H1 (cell line): ENCODE measurements around the gene LYRM4. TPM values are rescaled to one million over a fixed set of nuclear protein-coding genes. Genes with fewer than 3 reads are reported as not detected.

ENCODE experiments used
- CTCF ChIA-PET: fragments of 300-600 bp; sonication (Branson Sonifier 250); formaldehyde crosslinking; loops from one replicate; lab custom pipeline; 2021; ENCODE audit not compliant: partially characterized antibody; lab: Charles Lee
- POLR2A ChIA-PET: fragments of 300-600 bp; sonication (Branson Sonifier 250); formaldehyde crosslinking; loops from one replicate; lab custom pipeline; 2021; ENCODE audit warnings: inconsistent platforms; ENCODE audit not compliant: partially characterized antibody; lab: Charles Lee
- DNase-seq, 2 experiments: peaks; one replicate each; pipeline versions ENCODE4 v3.0.0 to v3.0.0-alpha.2; 2010 to 2022; ENCODE audit warnings: low spot score in 2 of 2, low read depth in 1 of 2, mixed read lengths in 1 of 2
- FAIRE-seq: peaks from 2 replicates; lab custom pipeline; 2011; peaks lifted over from hg19 to GRCh38; lab: Jason Lieb, UNC
- H2AFZ ChIP-seq: 2 replicates; pipeline ENCODE4 v1.8.1; 2012; ENCODE audit warnings: low read length, inconsistent platforms
- H2AK5ac ChIP-seq: 2 replicates; pipeline ENCODE4 v1.6.1; 2013; ENCODE audit warnings: low read depth, low read length
- H2BK120ac ChIP-seq: replicated peaks from 2 replicates; pipeline ENCODE3; 2013; ENCODE audit warnings: low read depth, low read length, inconsistent platforms
- H2BK12ac ChIP-seq: 2 replicates; pipeline ENCODE4 v1.6.1; 2013; ENCODE audit warnings: low read depth, low read length
- H2BK15ac ChIP-seq: 2 replicates; pipeline ENCODE4 v1.6.1; 2013; ENCODE audit warnings: low read length
- H2BK20ac ChIP-seq: 2 replicates; pipeline ENCODE4 v1.6.1; 2013; ENCODE audit warnings: low read length
- H2BK5ac ChIP-seq: 2 replicates; pipeline ENCODE4 v1.6.1; 2013; ENCODE audit warnings: low read depth, low read length
- H3K14ac ChIP-seq: 2 replicates; pipeline ENCODE4 v1.6.1; 2013; ENCODE audit warnings: inconsistent platforms; ENCODE audit not compliant: insufficient read length
- H3K18ac ChIP-seq: 2 replicates; pipeline ENCODE4 v1.6.1; 2013; ENCODE audit warnings: low read length; ENCODE audit errors: extremely low read depth
- H3K23ac ChIP-seq: 2 replicates; pipeline ENCODE4 v1.6.1; 2013; ENCODE audit warnings: inconsistent platforms; ENCODE audit not compliant: insufficient read length
- H3K23me2 ChIP-seq: 2 replicates; pipeline ENCODE4 v1.6.1; 2013; ENCODE audit warnings: low read depth, low read length
- H3K27ac ChIP-seq: 2 replicates; pipeline ENCODE4 v1.6.1; 2011; ENCODE audit warnings: low read depth, low read length, inconsistent platforms
- H3K27me3 ChIP-seq, 4 experiments: replicated peaks in 1 of 4; 1 replicate in 1 of 4; 2 replicates in 3 of 4; pipeline versions ENCODE4 v1.6.1 to v1.8.1; 2011 to 2013; ENCODE audit warnings: low read length in 3 of 4, mild to moderate bottlenecking in 3 of 4, inconsistent platforms in 2 of 4, mixed read lengths in 2 of 4, moderate library complexity in 1 of 4; ENCODE audit not compliant: control insufficient read depth in 3 of 4, insufficient read depth in 3 of 4; ENCODE audit errors: extremely low read depth in 1 of 4
- H3K36me3 ChIP-seq, 4 experiments: 2 replicates each; pipeline versions ENCODE4 v1.6.1 to v1.8.1; 2011 to 2013; ENCODE audit warnings: mild to moderate bottlenecking in 4 of 4, low read length in 3 of 4, moderate library complexity in 2 of 4, control low read depth in 1 of 4, inconsistent platforms in 1 of 4; ENCODE audit not compliant: insufficient read depth in 4 of 4, control insufficient read depth in 2 of 4
- H3K4ac ChIP-seq: replicated peaks from 2 replicates; pipeline ENCODE3; 2013; ENCODE audit warnings: low read length, low read depth, mixed read lengths, inconsistent platforms; ENCODE audit not compliant: insufficient read length
- H3K4me1 ChIP-seq, 4 experiments: replicated peaks in 1 of 4; 1 replicate in 1 of 4; 2 replicates in 3 of 4; pipeline versions ENCODE4 v1.6.1 to v1.8.1; 2011 to 2013; ENCODE audit warnings: low read length in 3 of 4, inconsistent platforms in 2 of 4, mixed read lengths in 1 of 4; ENCODE audit not compliant: insufficient read depth in 4 of 4, control insufficient read depth in 3 of 4
- H3K4me2 ChIP-seq, 2 experiments: 2 replicates each; pipeline versions ENCODE4 v1.6.1 to v1.8.1; 2011 to 2013; ENCODE audit warnings: low read depth in 2 of 2, low read length in 2 of 2, control low read depth in 1 of 2, inconsistent platforms in 1 of 2, mild to moderate bottlenecking in 1 of 2; ENCODE audit not compliant: insufficient read depth in 1 of 2
- H3K4me3 ChIP-seq, 4 experiments: fragments of 200-600, 300-600 bp in 1 of 4; sonication (generic), shearing (Covaris generic), sonication (Bioruptor Twin) in 1 of 4; 2 replicates each; pipeline versions ENCODE4 v1.5.1 to v1.8.1; 2011 to 2016; ENCODE audit warnings: low read length in 4 of 4, low read depth in 3 of 4, control low read depth in 2 of 4, inconsistent platforms in 2 of 4, mild to moderate bottlenecking in 2 of 4, mixed read lengths in 1 of 4, moderate library complexity in 1 of 4; ENCODE audit not compliant: insufficient read depth in 2 of 4; ENCODE audit errors: extremely low read depth in 1 of 4
- H3K56ac ChIP-seq: replicated peaks from 2 replicates; pipeline ENCODE3; 2013; ENCODE audit warnings: low read depth, mild to moderate bottlenecking, mixed read lengths, low read length, inconsistent platforms; ENCODE audit not compliant: insufficient read length
- H3K79me1 ChIP-seq: 2 replicates; pipeline ENCODE4 v1.6.1; 2013; ENCODE audit warnings: low read depth, low read length, control low read depth
- H3K79me2 ChIP-seq, 2 experiments: 2 replicates each; pipeline versions ENCODE4 v1.6.1 to v1.8.1; 2012 to 2013; ENCODE audit warnings: low read length in 2 of 2, mild to moderate bottlenecking in 2 of 2, inconsistent platforms in 1 of 2; ENCODE audit not compliant: insufficient read depth in 2 of 2, control insufficient read depth in 1 of 2
- H3K9ac ChIP-seq, 4 experiments: replicated peaks in 1 of 4; 1 replicate in 1 of 4; 2 replicates in 3 of 4; pipeline versions ENCODE4 v1.6.1 to v1.8.1; 2011 to 2013; ENCODE audit warnings: low read depth in 3 of 4, low read length in 3 of 4, control low read depth in 2 of 4, mild to moderate bottlenecking in 2 of 4, moderate library complexity in 2 of 4, inconsistent platforms in 1 of 4; ENCODE audit errors: extremely low read depth in 1 of 4
- H3K9me3 ChIP-seq, 2 experiments: 2 replicates each; pipeline versions ENCODE4 v1.6.1 to v1.8.1; 2012 to 2013; ENCODE audit warnings: mild to moderate bottlenecking in 2 of 2, moderate library complexity in 2 of 2, control low read depth in 1 of 2, inconsistent platforms in 1 of 2, low read depth in 1 of 2, low read length in 1 of 2, mixed read lengths in 1 of 2; ENCODE audit not compliant: insufficient read depth in 2 of 2
- H4K20me1 ChIP-seq, 2 experiments: replicated peaks in 1 of 2; 2 replicates each; pipeline versions ENCODE3 to v1.8.1; 2011 to 2013; ENCODE audit warnings: inconsistent platforms in 2 of 2, low read length in 2 of 2, mild to moderate bottlenecking in 1 of 2; ENCODE audit not compliant: insufficient read depth in 2 of 2, control insufficient read depth in 1 of 2
- H4K5ac ChIP-seq: 2 replicates; pipeline ENCODE4 v1.6.1; 2013; ENCODE audit warnings: low read length, low read depth, mixed read lengths, inconsistent platforms; ENCODE audit not compliant: insufficient read length
- H4K8ac ChIP-seq: 2 replicates; pipeline ENCODE4 v1.8.0; 2013; ENCODE audit warnings: mild to moderate bottlenecking, moderate library complexity, low read length, inconsistent platforms; ENCODE audit not compliant: insufficient read depth; ENCODE audit errors: extremely low read depth
- H4K91ac ChIP-seq: replicated peaks from 2 replicates; pipeline ENCODE3; 2013; ENCODE audit warnings: low read length, mixed read lengths, inconsistent platforms; ENCODE audit not compliant: insufficient read length
- SUZ12 ChIP-seq: fragments of 200-600 bp; sonication (generic); IDR thresholded peaks from 2 replicates; pipeline ENCODE4 v1.6.1; 2012; ENCODE audit warnings: mild to moderate bottlenecking, inconsistent platforms, low read length, moderate library complexity, mixed read lengths
- WGBS, 2 experiments: shearing (Covaris generic) in 1 of 2; methylation state at CpG; one replicate each; pipeline versions ENCODE4 v1.1.6 to v1.1.7; 2013 to 2015; ENCODE audit warnings: low lambda C conversion rate in 2 of 2, mixed read lengths in 2 of 2, inconsistent platforms in 1 of 2, low coverage in 1 of 2, missing lambda C conversion rate in 1 of 2; ENCODE audit not compliant: insufficient replicate concordance in 2 of 2, insufficient coverage in 1 of 2, insufficient read length in 1 of 2; ENCODE audit errors: extremely low coverage in 1 of 2, missing lambda C conversion rate in 1 of 2; 5-methylcytosine and 5-hydroxymethylcytosine counted together
- polyA plus RNA-seq, 7 experiments: library from polyadenylated mRNA; depleted of rRNA in 3 of 7; stranded (reverse) in 5 of 7; unstranded in 2 of 7; fragments of >200 nt in 5 of 7; fragments of 200-250 nt in 2 of 7; gene quantifications; 1 replicate in 5 of 7; 2 replicates in 1 of 7; 4 replicates in 1 of 7; pipeline versions ENCODE4 v1.2.1 to v1.2.3, GENCODE V29; 2011 to 2013; ENCODE audit warnings: missing spikeins in 2 of 7, mixed read lengths in 2 of 7
- total RNA-seq: library from RNA; stranded (reverse); fragmentation: NEBNext Ultra II Directional; extraction: Animal tissue kit (Norgen Biotek cat#: 25700); gene quantifications from 2 replicates; pipeline ENCODE4 v1.2.1, GENCODE V29; 2021

LYRM4 gene
- total and polyA plus RNA-seq, 2 of the 8 experiments (the other 6 are each of a cell fraction or from before 2014, with no cell fraction given), result 56.6 to 62.8 TPM

DNA sequence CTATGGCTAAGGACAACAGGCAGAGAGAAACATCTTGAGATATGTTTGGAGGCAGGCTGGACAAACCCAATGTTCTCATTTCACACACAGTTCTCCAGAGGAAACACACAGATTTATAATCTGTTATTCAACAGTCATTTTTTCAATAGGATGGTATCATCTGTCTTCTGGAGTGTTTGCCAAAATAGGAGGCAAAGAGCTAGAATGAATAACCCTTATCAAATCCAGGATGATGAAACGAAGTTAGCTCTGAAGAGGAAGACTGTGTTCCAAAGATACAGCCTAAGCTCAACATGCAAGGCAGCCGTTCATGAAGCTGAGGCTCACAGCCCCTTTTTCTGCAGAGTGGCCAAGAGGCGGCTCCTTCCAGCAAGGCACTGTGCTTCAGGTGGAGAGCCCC, 104.8 kb downstream of the LYRM4 start:
- ChIA-PET CTCF (interaction anchor here (0.7 to 1.9 kb wide), 4 partner anchors 11 to 20 kb away, joined by 3 to 17 read pairs (median 4); no protein-coding TSS in a partner anchor), POLR2A (interaction anchor here (0.7 to 1.1 kb wide), 2 partner anchors 19 kb away, joined by 3 to 5 read pairs; no protein-coding TSS in a partner anchor)
- WGBS, 2 experiments, result 80% methylated on average over 3 of the region's 3 CpGs; no CpG with 5 or more reads in 1 of the 2 experiments

More for the DNA sequence above, 104.8 kb downstream of the LYRM4 start:
- Histone ChIP-seq H3K36me3 (no peaks in the 10 kb centered on the region), H4K5ac (no peak overlapping the region), H3K18ac (no peak overlapping the region), H3K4me2 (no peak overlapping the region), H4K8ac (no peak overlapping the region), H3K27me3 (no peaks in the 10 kb centered on the region), H2AK5ac (no peak overlapping the region), H3K9me3 (no peaks in the 10 kb centered on the region), H3K23ac (no peak overlapping the region), H3K9ac (no peak overlapping the region), H3K4me3 (no peak overlapping the region), H3K79me1 (no peaks in the 10 kb centered on the region; the same call in 1 of the 2 replicates), H2BK20ac (no peak overlapping the region), H2BK15ac (no peak overlapping the region), H2BK5ac (no peak overlapping the region), H2AFZ (no peak overlapping the region), H3K4me1 (no peaks in the 10 kb centered on the region), H4K20me1 (peaks cover 0 to 5% of the 10 kb centered on the region in 2 experiments), H3K14ac (no peak overlapping the region), H3K27ac (no peak overlapping the region), H2BK120ac (no peak overlapping the region), H2BK12ac (no peak overlapping the region), H3K23me2 (no peaks in the 10 kb centered on the region), H4K91ac (no peak overlapping the region), H3K56ac (no peak overlapping the region), H3K4ac (no peak overlapping the region), H3K79me2 (no peaks in the 10 kb centered on the region)
- TF ChIP-seq SUZ12, result no peak
- no peak for FAIRE-seq
- DNase-seq, result no peak
